ENCODE results near the gene WNT3A. TPM values are rescaled to one million over a fixed set of nuclear protein-coding genes. Genes with fewer than 3 reads are reported as not detected.

The WNT3A gene
- total and polyA plus RNA-seq, 2 of the 4 experiments (the other 2 are of a cell fraction), result not detected

GRCh38 chr1:228015276-228016180 lies 8.7 kb downstream of the WNT3A start:
- H4K5ac ChIP-seq (ENCODE audit: low read depth, low read length), result 0 out of 2 replicates have a peak overlapping the region, but pooled peaks have one; percentile 16
- no peaks in the 10 kb centered on the region for H3K79me1 ChIP-seq (ENCODE audit: low read depth in 1 of 2, low read length in 2 of 2)
- intact Hi-C loops (cut with micrococcal nuclease), result no loop called here
- H2BK120ac ChIP-seq (ENCODE audit: low read depth, low read length), result no peak overlapping the region
- peak overlapping the region; percentile 76 for H2AFZ ChIP-seq (replicated peaks; ENCODE audit: low read length, poor library complexity)
- in situ Hi-C loops (cut with MboI; ENCODE audit: low sequenced_read_pairs), result no loop called here
- H3K56ac ChIP-seq (ENCODE audit: extremely low read depth, insufficient read depth, low read length), result no peak overlapping the region
- dilution Hi-C loops (cut with HindIII; ENCODE audit: low sequenced_read_pairs, unreplicated experiment), result no loop called here
- H3K9me3 ChIP-seq (ENCODE audit: control insufficient read depth, insufficient read depth, low read length), result no peaks in the 10 kb centered on the region
- no peaks in the 10 kb centered on the region for H3K36me3 ChIP-seq (ENCODE audit: control insufficient read depth, insufficient read depth, low read length)
- DNase-seq (peak; percentile 28), ATAC-seq (ENCODE audit: low read depth) (peak; percentile 74)
- peak overlapping the region in 1 of 2 experiments; percentile 30; a peak in 1 of 4 replicates for H4K8ac ChIP-seq (ENCODE audit: low read depth in 2 of 2, low read length in 2 of 2)
- H3K27ac ChIP-seq (ENCODE audit: insufficient read depth, low read length), result no peak overlapping the region
- H3K14ac ChIP-seq (replicated peaks; ENCODE audit: low read depth, low read length), result no peak overlapping the region
- H3K9me1 ChIP-seq (ENCODE audit: insufficient read depth, low read length), result peaks cover 4% of the 10 kb centered on the region; the same call in 1 of the 2 replicates
- H2AK5ac ChIP-seq (ENCODE audit: low read depth, low read length), result 0 out of 2 replicates have a peak overlapping the region, but pooled peaks have one; percentile 5
- ChIA-PET POLR2A (ENCODE audit: unreplicated experiment) (no interaction called here), CTCF (no interaction called here)
- no peak overlapping the region for H2BK5ac ChIP-seq (ENCODE audit: low read depth, low read length, poor library complexity, severe bottlenecking)
- H3K4me2 ChIP-seq (ENCODE audit: low read depth, low read length), result no peak overlapping the region
- no peak overlapping the region for H2BK20ac ChIP-seq (ENCODE audit: low read depth, low read length)
- H4K20me1 ChIP-seq (ENCODE audit: insufficient read depth, low read length), result no peaks in the 10 kb centered on the region
- no peak overlapping the region for H2BK15ac ChIP-seq (ENCODE audit: low read depth, low read length)
- no peak overlapping the region for H3K4me3 ChIP-seq (ENCODE audit: insufficient read depth, low read depth, low read length)
- WGBS, 2 experiments (ENCODE audit: extremely low coverage in 2 of 2, insufficient read length in 1 of 2), result 63% methylated on average over 5 of the region's 21 CpGs; no CpG with 5 or more reads in 1 of the 2 experiments
- no peak overlapping the region for H3K18ac ChIP-seq (ENCODE audit: low read depth, low read length)
- H2AK9ac ChIP-seq (replicated peaks; ENCODE audit: low read depth, low read length, poor library complexity), result no peak overlapping the region
- no peak overlapping the region for H3K9ac ChIP-seq (ENCODE audit: low read depth, low read length)
- H3K4ac ChIP-seq (ENCODE audit: low read depth, low read length), result no peak overlapping the region
- peaks cover 15% of the 10 kb centered on the region; the same call in 1 of the 2 replicates for H3K27me3 ChIP-seq (ENCODE audit: control insufficient read depth, insufficient read depth, low read length)
- peaks cover 5% of the 10 kb centered on the region for H3K4me1 ChIP-seq (ENCODE audit: control insufficient read depth, insufficient read depth, low read length)
- BruUV-seq (replicated peaks), result no TSS peak
- peak overlapping the region; percentile 59; the same call in 1 of the 2 replicates for H4K91ac ChIP-seq (ENCODE audit: insufficient read depth, low read depth, low read length)
- H3K23ac ChIP-seq (ENCODE audit: low read depth, low read length), result no peak overlapping the region
- TF ChIP-seq ELK1 (IDR thresholded peaks at IDR 0.05; ENCODE audit: borderline replicate concordance, low read depth, low read length), result no peak
- TF ChIP-seq SMC3 (IDR thresholded peaks at IDR 0.05; ENCODE audit: low read depth, low read length), result no peak
- no peak for TF ChIP-seq RAD21 (IDR thresholded peaks at IDR 0.05; ENCODE audit: low read length)
- TF ChIP-seq CTCF (conservative IDR thresholded peaks at IDR 0.05; ENCODE audit: low read depth, low read length), result no peak
- no peak for TF ChIP-seq RCOR1 (IDR thresholded peaks at IDR 0.05; ENCODE audit: insufficient replicate concordance, low read length)
- TF ChIP-seq MAFK (IDR thresholded peaks at IDR 0.05; ENCODE audit: low read depth, low read length), result no peak
- no peak for TF ChIP-seq NFE2L2 (IDR thresholded peaks at IDR 0.05; ENCODE audit: low read depth, low read length)
- TF ChIP-seq FOS (IDR thresholded peaks at IDR 0.05; ENCODE audit: low read depth, low read length), result no peak
- no peak for TF ChIP-seq BHLHE40 (IDR thresholded peaks at IDR 0.05; ENCODE audit: low read depth, low read length)
- TF ChIP-seq CHD1 (IDR thresholded peaks at IDR 0.05; ENCODE audit: low read depth, low read length), result no peak
- no peak for TF ChIP-seq POLR2A (IDR thresholded peaks at IDR 0.05; ENCODE audit: low read depth, low read length)
- no peak for TF ChIP-seq MXI1 (IDR thresholded peaks at IDR 0.05; ENCODE audit: borderline replicate concordance, low read depth, low read length)
- TF ChIP-seq RFX5 (IDR thresholded peaks at IDR 0.05; ENCODE audit: low read depth, low read length), result no peak
- no peak for TF ChIP-seq MAZ (IDR thresholded peaks at IDR 0.05; ENCODE audit: borderline replicate concordance, low read depth, low read length)
- TF ChIP-seq CEBPB (IDR thresholded peaks at IDR 0.05; ENCODE audit: low read depth, low read length), result no peak
